Measurements from ENCODE around the gene SLC30A5. TPM values are rescaled to one million over a fixed set of nuclear protein-coding genes. Genes with fewer than 3 reads are reported as not detected.

The SLC30A5 gene
- total and polyA plus RNA-seq, 2 experiments from 2014 or later: 41.2 to 54.3 TPM

DNA sequence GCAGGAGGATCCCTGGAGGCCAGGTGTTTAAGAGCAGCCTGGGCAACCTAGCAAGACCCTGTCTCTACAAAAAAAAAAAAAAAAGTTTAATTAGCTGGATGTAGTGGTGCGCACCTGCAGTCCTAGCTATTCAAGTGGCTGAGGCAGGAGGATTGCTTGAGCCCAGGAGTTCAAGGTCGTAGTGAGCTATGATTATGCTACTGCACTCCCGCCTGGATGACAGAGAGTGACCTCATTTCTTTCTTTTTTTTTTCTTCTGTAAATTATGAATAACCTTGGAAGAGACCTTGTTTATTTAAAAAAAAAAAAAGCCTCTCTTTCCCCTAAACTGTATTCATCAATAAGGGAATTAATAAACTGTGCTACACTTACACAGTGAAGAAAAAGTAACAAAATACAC, 43.6 kb upstream of the SLC30A5 start:
- Histone ChIP-seq H3K27ac (no peak overlapping the region), H3K4me3 (no peak overlapping the region), H3K27me3 (no peaks in the 10 kb centered on the region), H3K36me3 (no peaks in the 10 kb centered on the region), H3K4me1 (ENCODE audit: low read depth) (no peaks in the 10 kb centered on the region), H3K9me3 (ENCODE audit: low read depth) (no peaks in the 10 kb centered on the region)
- DNase-seq (ENCODE audit: low read depth in 1 of 2, low spot score in 1 of 2): no peak
- TF ChIP-seq, protein P1, sequence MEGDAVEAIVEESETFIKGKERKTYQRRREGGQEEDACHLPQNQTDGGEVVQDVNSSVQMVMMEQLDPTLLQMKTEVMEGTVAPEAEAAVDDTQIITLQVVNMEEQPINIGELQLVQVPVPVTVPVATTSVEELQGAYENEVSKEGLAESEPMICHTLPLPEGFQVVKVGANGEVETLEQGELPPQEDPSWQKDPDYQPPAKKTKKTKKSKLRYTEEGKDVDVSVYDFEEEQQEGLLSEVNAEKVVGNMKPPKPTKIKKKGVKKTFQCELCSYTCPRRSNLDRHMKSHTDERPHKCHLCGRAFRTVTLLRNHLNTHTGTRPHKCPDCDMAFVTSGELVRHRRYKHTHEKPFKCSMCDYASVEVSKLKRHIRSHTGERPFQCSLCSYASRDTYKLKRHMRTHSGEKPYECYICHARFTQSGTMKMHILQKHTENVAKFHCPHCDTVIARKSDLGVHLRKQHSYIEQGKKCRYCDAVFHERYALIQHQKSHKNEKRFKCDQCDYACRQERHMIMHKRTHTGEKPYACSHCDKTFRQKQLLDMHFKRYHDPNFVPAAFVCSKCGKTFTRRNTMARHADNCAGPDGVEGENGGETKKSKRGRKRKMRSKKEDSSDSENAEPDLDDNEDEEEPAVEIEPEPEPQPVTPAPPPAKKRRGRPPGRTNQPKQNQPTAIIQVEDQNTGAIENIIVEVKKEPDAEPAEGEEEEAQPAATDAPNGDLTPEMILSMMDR (IDR thresholded peaks at IDR 0.05; ENCODE audit: low read depth, low read length): no peak

DNA sequence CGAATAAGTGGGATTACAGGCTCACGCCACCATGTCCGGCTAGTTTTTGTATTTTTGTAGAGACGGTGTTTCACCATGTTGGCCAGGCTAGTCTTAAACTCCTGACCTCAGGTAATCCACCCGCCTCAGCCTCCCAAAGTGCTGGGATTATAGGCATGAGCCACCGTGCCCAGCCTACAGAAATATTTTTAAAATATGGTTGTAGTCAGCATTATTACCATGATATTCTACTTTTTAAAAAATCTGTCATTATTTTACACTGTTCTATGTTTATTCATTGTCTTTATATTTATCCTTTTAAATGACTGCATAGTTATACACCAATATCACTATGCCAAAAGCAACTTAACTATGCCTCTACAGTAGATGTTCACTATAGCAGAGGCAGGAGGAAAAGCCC, 41.6 kb upstream of the SLC30A5 start:
- TF ChIP-seq, protein P1 (IDR thresholded peaks at IDR 0.05; ENCODE audit: low read depth, low read length): no peak
- Histone ChIP-seq H3K4me1 (ENCODE audit: low read depth) (no peaks in the 10 kb centered on the region), H3K4me3 (no peak overlapping the region), H3K27me3 (no peaks in the 10 kb centered on the region), H3K27ac (no peak overlapping the region), H3K36me3 (no peaks in the 10 kb centered on the region), H3K9me3 (ENCODE audit: low read depth) (no peaks in the 10 kb centered on the region)
- DNase-seq (ENCODE audit: low read depth in 1 of 2, low spot score in 1 of 2): no peak

DNA sequence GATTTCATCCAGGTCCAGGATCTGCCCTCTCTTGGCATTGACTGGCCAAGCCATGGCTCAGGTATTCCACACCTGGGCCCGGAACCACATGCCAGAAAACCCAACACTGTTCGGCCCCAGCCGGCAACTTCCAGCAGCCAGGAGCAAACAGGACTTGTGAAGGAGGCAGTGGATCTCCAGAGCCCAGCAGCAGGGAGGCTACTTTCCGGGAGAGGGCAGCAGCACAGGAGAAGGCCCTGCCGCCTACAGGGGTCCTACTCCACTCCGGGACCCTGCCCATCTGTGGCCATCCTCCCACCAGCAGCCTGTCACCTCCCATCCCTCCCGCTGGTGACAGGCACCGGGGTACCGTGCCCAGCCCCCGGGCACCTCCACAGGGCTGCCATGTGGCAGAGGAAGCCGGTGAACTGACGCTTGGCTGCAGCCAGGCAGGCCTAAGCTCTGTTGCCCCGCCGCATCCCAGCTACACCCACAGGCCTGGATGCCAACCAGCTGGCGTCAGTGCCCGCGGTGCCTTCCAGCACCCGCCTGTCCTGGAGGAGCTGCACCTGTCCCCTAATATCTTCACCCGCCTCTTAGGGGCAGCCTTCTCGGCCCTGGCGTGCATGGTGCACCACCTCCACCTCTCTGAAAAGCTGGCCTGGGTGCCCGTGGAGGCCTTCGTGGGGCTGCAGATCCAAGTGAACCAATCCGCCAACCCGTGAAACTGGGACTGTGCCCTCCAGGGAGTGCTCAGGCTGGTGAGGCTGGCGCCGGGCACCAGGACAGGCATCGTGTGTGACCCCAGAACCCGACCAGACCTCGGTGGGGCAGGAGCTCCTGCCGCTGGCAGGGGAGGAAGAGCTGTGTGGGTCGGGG, 18.9 kb upstream of the SLC30A5 start:
- Histone ChIP-seq H3K27ac (no peak overlapping the region), H3K27me3 (no peaks in the 10 kb centered on the region), H3K9me3 (ENCODE audit: low read depth) (no peaks in the 10 kb centered on the region), H3K4me3 (no peak overlapping the region), H3K36me3 (no peaks in the 10 kb centered on the region), H3K4me1 (ENCODE audit: low read depth) (no peaks in the 10 kb centered on the region)
- DNase-seq (ENCODE audit: low read depth in 1 of 2, low spot score in 1 of 2): no peak
- TF ChIP-seq, protein P1 (IDR thresholded peaks at IDR 0.05; ENCODE audit: low read depth, low read length): no peak

DNA sequence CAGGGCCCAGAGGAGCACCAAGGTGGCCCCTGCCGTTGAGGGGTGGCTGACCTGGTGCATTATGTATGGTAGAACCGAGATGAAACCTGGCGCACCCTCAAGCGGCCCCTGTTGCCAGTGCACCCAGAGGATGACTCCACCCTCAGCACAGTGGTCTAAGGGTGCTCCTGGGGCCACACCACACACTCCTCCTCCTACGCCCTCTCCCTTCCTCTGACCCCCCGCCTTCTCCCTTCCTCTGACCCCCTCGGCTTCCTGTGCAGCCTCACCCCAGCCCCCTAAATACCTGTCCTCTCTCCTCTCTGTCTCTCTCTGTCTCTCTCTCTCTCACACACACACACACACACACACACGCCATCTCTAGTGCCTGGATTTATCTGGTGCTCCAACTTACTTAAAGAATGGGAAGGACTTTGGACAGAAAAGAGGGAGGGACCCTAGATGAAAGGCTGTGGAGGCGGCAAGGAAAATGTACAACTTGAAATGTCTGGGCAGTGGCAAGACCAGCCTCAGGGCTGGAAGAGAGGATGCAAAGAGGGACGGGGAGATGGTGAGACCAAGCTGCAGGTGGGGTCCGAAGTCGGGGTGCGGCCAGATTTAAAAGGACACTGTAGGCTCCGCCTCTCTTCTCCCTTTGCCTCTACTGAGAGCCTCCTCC, 18.2 kb upstream of the SLC30A5 start:
- DNase-seq (ENCODE audit: low read depth in 1 of 2, low spot score in 1 of 2): no peak
- H3K9me3 ChIP-seq (ENCODE audit: low read depth): no peaks in the 10 kb centered on the region
- no peaks in the 10 kb centered on the region for H3K27me3 ChIP-seq
- TF ChIP-seq, protein P1 (IDR thresholded peaks at IDR 0.05; ENCODE audit: low read depth, low read length): no peak
- H3K4me3 ChIP-seq: no peak overlapping the region
- no peaks in the 10 kb centered on the region for H3K4me1 ChIP-seq (ENCODE audit: low read depth)
- no peak overlapping the region for H3K27ac ChIP-seq
- no peaks in the 10 kb centered on the region for H3K36me3 ChIP-seq

DNA sequence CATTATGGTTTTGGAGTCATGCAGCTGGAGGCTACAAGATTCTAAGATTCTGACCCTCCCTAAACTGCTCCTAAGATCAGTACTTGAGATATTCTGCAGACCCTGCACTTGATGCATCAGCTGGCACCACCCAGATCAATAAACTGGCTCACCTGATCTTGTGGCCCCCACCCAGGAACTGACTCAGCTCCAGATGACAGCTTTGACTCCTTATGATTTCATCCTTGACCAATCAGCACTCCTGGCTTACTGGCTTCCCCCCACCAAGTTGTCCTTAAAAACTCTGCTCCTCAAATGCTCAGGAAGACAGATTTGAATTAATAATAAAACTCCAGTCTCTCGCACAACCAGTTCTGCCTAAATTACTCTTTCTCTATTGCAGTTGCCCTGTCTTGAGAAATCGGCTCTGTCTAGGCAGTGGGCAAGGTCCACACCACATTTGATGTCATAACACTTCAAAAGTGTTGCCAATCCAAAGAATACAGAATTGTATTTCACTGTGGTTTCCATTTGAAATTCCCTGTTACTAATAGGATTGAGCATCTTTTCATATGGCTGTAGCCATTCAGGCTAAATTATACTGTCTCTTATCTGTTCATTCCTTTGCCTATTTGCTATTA, 14.8 kb upstream of the SLC30A5 start:
- H3K4me3 ChIP-seq: no peak overlapping the region
- H3K27me3 ChIP-seq: no peaks in the 10 kb centered on the region
- TF ChIP-seq, protein P1 (IDR thresholded peaks at IDR 0.05; ENCODE audit: low read depth, low read length): no peak
- H3K9me3 ChIP-seq (ENCODE audit: low read depth): no peaks in the 10 kb centered on the region
- H3K27ac ChIP-seq: no peak overlapping the region
- no peaks in the 10 kb centered on the region for H3K36me3 ChIP-seq
- DNase-seq (ENCODE audit: low read depth in 1 of 2, low spot score in 1 of 2): no peak
- H3K4me1 ChIP-seq (ENCODE audit: low read depth): no peaks in the 10 kb centered on the region
